Stimulated activated CD8-positive, alpha-beta memory T cell treated with anti-CD3 and anti-CD28 coated beads, Interleukin-15, amount 100 ng/mL, for 24 hours (primary cell): ENCODE results near the gene TOX4.
"Not testable (repeated sequence)": the region's sequence is repeated elsewhere in the genome, so short reads cannot be mapped to it uniquely, and the experiment has no call there.

Experiments
- DNase-seq: peaks from one replicate; pipeline ENCODE4 v3.0.0-alpha.2; 2020; ENCODE audit warnings: low read depth

Gene TOX4

GRCh38 chr14:21535545-21536417 is 58.8 kb downstream of the TOX4 start:
- no peak for DNase-seq

DNA sequence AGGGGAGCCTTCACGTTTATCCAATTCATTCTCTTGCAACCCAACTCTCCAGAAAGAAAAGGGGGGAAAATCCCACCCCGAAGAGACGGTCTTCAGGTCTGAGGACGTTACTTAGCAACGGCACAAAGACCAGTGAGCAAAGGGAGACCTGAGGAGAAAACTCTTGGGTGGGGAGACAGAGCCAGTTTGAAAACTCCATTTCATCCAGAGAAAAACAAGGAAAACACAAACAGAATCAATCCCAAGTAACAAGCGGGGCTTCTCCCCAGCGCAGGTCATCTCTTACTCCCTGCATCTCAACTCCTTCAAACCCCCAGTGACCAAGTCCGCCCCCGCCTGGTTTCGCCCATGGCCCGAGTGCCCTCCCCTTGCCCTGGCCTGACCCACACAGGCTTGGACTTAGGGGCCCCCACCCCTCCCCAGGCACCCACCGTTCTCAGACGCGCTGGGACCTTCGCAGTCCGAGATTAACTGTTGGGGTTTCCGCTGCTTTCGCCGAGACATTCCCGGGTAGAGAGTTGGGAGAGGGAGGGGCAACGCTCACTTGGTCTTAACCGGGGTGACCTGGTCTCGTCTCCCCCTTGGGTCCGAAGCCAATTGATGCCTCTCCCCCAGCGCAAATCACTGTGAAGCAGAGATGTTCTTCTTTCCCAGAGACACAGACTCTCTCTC is 59.6 kb downstream of the TOX4 start:
- no peak for DNase-seq

GRCh38 chr14:21537090-21537424 is 60.1 kb downstream of the TOX4 start:
- no peak for DNase-seq

DNA sequence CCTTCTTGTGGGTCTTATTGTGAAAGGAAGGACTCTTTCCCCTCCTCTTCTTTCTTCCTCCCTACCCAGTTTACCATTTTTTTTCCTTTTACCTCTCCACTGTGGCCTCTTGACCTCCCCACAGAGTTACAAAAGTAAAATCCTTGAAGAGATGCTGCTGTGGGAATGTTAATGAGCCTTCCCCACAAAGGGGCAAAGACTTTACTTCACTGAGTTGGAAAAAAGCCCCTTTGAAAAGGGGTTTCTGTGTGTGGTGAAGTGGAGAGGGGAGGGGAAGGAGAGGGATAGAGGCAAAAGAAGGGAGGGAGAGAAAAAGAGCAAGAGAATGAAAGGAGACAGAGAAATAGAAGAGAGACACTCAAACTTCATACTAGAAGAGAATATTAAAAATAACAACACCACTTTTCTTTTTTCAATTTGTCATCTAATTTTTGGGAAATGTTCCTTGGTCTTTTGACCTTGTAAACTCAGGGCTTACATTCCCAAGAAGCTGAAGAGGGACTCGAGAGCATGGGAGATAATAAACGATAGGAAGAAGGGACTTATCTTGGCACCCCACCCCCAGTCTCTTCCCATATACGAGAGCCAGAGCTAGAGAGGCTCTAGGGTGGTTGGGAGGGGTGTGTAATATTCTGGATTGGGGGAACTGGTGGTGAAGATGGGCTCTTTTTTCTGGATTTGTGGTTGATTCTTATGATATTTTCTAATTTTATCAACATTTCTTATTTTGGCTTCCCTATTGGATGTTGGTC is 62.4 kb downstream of the TOX4 start:
- no peak for DNase-seq

GRCh38 chr14:21541413-21542074 is 64.5 kb downstream of the TOX4 start:
- DNase-seq = no peak

DNA sequence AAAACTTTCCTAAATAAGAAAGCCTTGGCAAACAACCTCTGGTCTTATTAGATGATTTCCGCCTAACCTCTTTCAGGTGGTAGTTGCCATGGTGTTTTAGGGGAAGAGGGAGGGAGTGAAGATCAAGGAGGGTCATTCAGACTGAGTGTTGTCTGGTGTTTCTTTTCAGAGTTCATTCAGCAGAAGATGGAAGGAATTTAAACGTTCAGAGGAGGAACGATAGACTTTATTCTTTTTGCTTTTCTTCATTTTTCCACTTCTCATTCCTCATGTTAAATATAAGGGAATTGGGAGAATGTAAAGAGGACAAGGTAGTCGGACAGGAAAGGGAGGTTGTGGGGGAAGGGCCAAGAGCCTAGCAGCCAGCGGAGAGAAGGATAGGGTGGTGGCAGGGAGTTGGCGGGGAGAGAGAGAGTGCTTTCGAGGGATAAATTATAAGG is 66.5 kb downstream of the TOX4 start:
- DNase-seq = no peak

DNA sequence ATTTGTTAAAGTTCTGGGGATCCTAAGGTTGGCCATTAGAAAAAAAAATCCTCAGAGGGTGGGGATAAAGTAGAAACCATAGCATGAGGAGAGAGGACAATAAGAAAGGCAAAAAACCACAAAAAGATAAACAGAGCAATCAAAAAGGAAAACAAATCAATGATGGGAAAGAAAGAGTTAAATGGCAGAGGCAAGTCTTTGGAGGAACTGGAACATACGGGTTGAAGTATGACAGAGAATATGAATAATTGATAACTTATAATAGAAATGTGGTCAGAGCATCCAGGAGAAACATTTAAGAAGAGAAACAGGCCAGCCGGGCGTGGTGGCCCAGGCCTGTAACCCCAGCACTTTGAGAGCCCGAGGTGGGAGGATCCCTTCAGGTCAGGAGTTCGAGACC is 67.0 kb downstream of the TOX4 start:
- DNase-seq = no peak

- not testable (repeated sequence) for DNase-seq
These were observed 67.6 kb downstream of the TOX4 start for GRCh38 chr14:21544588-21544987.
